Measurements from ENCODE around the gene CSF1.
"Not testable (repeated sequence)": the region's sequence is repeated elsewhere in the genome, so short reads cannot be mapped to it uniquely, and the experiment has no call there.

The CSF1 gene

GRCh38 chr1:109942434-109942833 lies 31.8 kb downstream of the CSF1 start:
- no peak for DNase-seq

GRCh38 chr1:109944541-109944940 lies 33.9 kb downstream of the CSF1 start:
- no peak for DNase-seq

GRCh38 chr1:109946511-109946910 lies 35.9 kb downstream of the CSF1 start:
- DNase-seq = no peak

DNA sequence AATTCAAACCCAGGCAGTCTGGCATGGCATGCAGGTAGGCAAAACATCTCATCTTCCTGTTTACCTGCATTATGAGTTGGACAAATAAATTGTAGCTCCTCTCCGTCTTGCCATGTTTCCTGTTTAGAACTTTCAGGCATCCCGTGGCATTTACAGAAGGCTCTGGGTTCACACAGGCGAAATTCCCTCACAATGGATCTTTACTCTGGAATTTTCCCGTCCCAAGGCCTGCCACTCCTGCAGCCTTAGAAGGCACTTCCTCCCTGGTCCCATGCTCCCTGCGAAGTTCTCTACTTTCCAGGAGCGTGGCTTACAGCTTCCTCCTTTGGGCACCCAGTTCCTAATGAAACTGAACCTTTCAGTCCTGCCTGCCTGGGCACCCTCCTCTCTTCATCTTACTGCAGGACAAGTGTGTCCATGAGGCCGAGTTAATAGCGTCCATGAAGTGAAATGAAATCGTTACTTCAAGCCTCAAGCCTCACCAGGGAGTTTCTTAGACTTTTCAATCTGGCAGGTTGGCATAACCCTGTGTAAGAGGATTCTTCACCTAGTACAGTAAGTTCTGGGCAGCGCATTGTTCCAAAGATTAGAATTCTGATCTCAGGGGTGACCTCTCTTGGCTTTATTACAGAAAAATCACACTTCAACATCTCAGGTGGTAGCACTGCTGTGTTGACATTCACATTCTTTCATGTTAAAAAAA lies 37.1 kb downstream of the CSF1 start:
- DNase-seq = no peak

- no peak for DNase-seq
Measured at GRCh38 chr1:109948285-109948630, 37.6 kb downstream of the CSF1 start.

- no peak for DNase-seq
Measured at GRCh38 chr1:109950038-109950437, 39.4 kb downstream of the CSF1 start.

DNA sequence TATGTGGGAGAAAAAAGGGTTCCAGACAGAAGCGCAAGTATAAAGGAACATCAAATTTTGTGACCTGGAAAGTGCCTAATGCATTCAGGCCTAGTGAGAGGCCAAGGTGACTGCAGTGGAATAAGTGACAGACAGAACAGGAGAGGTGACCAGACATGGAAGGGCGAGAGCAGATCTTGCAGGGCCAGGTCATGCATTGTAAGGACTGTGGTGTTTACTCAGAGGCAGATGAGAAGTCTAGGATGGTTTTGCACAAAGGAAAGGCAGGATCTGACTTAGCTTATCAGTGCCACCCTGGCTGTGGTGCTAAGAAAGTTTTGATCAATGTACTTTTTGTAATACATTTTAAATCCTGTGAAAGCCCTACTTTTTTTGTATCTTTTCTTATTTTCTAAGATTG lies 39.9 kb downstream of the CSF1 start:
- no peak for DNase-seq

- DNase-seq = not testable (repeated sequence)
Measured at GRCh38 chr1:109951501-109951900, 40.9 kb downstream of the CSF1 start.

DNA sequence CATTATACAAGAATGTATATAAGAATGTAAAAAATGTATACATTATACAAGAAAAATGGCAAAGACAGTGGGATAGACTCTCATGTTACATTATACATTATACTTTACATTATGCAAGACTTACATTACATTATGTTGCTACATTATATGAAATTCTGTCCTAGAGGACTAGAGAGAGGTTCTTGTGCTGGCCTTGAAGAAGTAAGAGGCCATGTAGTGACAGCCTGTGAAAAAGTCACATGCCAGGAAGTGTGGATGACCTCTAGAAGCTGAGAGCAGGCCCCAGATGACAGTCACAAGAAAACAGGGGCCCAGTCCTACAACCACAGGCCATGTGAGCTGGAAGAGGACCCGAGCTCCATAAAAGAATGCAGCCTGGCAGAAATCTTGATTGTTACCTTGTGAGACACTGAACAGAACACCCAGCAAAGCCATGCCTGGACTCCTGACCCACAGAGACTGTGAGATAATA lies 43.4 kb downstream of the CSF1 start:
- no peak for DNase-seq

DNA sequence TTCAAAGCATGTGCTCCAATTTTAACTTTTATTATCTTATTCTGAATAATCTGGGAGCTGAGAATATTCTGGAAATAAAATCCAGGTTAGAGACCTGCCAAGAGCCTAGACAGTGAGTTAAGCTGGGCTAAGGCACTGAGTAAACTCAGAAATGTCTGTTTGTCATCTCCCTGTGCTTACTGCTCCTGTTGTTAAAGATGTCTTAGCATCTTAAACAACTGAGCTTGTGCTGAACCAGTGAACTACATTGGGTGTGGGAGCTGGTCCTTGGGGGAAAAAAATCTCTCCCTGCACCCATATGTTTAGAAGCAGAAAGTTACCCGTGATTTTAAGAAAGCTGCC lies 49.0 kb downstream of the CSF1 start:
- no peak for DNase-seq

GRCh38 chr1:109959974-109960744 lies 49.5 kb downstream of the CSF1 start:
- DNase-seq = no peak

- DNase-seq = no peak
Measured at GRCh38 chr1:109960745-109961094, 50.1 kb downstream of the CSF1 start.

DNA sequence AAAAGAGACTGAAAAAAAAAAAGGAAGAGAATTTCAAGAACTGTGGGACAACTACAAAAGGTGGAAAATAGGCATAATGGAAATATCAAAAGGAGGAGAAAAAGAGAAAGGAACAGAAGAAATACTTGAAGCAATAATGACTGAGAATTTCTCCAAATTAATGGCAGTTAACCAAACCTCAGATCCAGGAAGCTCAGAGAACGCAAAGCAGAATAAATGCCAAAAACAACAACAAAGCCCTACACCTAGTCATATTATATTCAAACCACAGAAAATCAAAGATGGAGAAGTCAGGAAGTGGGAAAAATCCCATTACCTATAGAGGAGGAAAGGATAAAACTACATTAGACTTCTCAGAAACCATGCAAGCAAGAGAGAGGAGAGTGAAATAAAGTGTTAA lies 53.2 kb downstream of the CSF1 start:
- DNase-seq = no peak

- DNase-seq = no peak
Measured at GRCh38 chr1:109969146-109969829, 58.6 kb downstream of the CSF1 start.

- no peak for DNase-seq
Measured at GRCh38 chr1:109969907-109970306, 59.3 kb downstream of the CSF1 start.

DNA sequence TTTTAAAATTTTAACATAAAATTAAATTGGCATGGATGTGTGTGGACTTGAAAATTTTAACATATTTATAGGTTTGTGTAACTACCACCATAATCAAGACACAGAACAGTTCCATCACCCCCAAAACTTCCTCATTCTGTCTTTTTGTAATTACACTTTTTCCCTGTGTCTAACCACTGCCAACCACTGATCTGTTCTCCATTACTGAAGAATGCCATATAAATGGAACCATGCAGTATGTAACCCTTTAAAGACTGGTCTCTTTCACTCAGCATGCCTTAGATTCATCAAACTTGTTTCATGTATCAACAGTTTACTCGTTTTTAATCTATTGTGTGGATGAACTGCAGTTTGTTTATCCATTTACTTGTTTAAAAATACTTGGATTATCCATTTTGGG lies 60.9 kb downstream of the CSF1 start:
- no peak for DNase-seq

DNA sequence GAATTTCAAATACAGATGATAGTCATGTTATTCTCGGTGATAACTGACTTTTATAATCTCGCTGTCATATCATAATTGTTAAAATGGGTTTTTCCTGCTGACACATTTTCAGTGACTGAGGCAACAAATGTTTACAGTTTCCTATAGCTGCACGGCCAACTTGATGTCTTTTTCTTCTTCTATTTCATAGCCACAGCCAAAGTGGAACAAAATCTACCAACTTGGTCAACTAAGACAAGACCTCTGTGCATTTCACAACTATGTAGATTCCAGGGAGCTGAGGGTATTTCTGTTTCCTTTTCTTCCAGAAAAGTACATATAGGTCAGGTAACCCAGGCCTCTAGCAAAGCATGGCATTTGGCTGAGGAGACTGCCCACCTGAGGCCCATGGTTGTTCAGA lies 63.5 kb downstream of the CSF1 start:
- DNase-seq = no peak

GRCh38 chr1:109975718-109976117 lies 65.1 kb downstream of the CSF1 start:
- DNase-seq = no peak

DNA sequence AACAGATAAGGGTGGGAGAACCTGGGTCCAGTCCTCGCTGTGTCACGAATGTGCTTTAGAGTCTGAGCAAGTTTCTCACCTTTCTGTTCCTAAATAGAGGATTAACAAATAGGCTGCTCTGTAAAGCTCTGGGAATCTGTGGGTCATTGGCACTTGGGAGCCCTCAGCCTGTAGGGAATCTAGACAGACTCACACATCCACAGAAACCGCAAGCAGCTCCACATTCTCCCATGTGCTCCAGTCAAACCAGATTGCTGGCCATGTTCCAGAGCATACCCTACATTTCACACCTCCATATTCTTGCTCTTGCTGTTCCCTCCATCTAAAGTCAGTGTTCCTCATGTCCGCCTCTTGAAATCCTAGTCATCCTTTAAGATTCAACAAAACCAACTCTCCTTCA lies 66.1 kb downstream of the CSF1 start:
- no peak for DNase-seq

DNA sequence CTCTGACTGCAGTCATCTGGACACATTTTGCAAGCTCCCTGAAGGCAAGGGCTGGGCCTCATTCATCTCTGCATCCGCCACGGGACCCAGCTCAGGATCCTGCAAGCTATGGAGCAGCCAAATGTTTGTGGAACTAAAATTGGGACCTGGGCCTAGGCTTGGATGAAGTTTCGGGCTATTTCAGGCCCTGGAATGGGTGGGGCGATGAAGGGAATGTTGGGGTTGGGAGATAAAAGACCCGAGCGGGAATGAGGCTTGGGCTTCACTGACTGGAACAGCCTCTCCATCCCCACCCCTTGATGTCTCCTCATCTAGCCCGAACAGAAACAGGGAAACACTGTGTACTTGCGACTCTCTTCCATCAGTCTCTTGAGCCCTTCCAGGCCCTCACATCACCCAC lies 66.6 kb downstream of the CSF1 start:
- no peak for DNase-seq

DNA sequence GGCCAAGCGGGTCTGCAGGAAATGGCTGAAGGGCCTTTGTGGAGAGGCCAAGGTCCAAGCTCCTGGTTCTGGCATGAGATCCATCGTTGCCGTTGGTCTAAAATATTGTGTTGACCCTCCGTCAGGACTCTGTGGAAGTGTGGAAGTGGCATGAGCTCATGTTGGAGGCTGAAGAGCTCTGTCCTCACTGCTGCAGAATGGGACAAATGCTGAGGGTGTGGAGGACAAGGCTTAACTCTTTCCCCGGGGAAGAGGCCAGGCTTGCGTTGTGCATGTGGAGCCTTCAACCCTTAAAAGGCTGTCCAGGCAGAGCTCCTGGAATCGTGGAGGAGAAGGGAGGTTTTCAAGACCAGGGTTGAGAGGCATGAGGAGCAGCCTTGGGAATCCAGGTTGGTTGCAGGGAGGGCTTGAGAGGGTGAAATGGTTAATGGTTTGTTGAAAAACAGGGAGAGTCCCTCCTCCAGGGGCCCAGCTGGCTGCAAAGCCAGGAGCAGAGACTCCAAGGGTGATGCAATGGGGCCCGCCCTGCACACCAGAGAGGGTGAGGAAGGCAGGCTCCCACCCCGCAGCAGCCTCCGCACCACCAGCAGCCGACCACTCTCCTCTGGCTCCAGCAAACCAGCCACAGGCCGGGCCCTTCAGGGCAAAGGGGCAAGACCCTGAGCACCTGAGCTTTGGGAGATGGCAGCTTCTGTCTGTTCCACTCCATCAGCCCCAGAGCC lies 67.2 kb downstream of the CSF1 start:
- DNase-seq = no peak

DNA sequence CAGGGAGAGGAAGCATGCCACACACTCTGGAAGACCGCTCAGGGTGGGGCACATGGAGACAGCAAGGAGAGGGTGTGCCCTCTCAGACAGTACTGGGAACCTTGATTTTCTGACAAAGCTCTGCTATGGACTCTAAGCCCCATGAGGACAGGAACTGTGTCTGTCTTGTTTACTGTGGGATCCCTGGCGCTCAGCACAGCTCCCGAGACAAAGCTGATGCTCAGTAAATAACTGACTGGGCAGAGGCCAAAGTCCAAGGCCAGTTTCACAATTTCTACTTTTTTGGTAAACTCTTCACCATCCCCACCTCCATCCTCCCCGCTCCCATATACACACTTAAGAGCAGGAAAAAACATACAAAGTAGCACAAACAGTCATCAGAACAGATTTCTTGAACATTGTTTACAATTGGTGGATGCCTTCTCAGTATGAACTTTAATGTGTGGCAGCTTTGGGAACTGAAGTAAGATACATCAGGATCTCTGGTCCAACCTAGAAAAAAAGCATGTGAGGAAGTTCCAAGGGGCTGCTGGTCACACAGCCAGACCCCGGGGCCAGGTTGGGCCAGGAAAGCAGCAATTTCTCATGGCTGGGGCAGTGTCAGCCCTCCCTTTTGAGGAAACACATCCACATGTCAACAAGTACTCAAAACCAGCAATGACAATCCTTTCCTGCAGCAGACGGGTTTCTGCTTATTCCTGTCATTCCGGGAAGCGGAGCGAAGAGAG lies 68.3 kb downstream of the CSF1 start:
- DNase-seq = no peak
